ELF-1 (cell line): ENCODE data around the gene MMAA.
A peak's percentile ranks its signal among the peaks of the same experiment; 100 is the strongest.
"Not testable (repeated sequence)": the region's sequence is repeated elsewhere in the genome, so short reads cannot be mapped to it uniquely, and the experiment has no call there.

ENCODE experiments used
- DNase-seq: peaks from one replicate; pipeline ENCODE4 v3.0.0-alpha.2; 2016; ENCODE audit warnings: low read depth, low spot score

MMAA gene

GRCh38 chr4:145635117-145635516, 15.9 kb downstream of the MMAA start:
- no peak for DNase-seq

GRCh38 chr4:145635630-145636029, 16.4 kb downstream of the MMAA start:
- no peak for DNase-seq

GRCh38 chr4:145639186-145639698, 20.1 kb downstream of the MMAA start:
- DNase-seq, result no peak

- not testable (repeated sequence) for DNase-seq
These were observed 21.1 kb downstream of the MMAA start for GRCh38 chr4:145640236-145640635.

- DNase-seq, result no peak
These were observed 24.1 kb downstream of the MMAA start for GRCh38 chr4:145643295-145643694.

GRCh38 chr4:145644699-145645098, 25.5 kb downstream of the MMAA start:
- no peak for DNase-seq

GRCh38 chr4:145656156-145656555, 37.0 kb downstream of the MMAA start:
- no peak for DNase-seq

GRCh38 chr4:145660064-145660463, 40.9 kb downstream of the MMAA start:
- no peak for DNase-seq

GRCh38 chr4:145663194-145663593, 44.0 kb downstream of the MMAA start:
- no peak for DNase-seq

- DNase-seq, result no peak
These were observed 46.6 kb downstream of the MMAA start for GRCh38 chr4:145665773-145666172.

GRCh38 chr4:145670422-145670821, 51.2 kb downstream of the MMAA start:
- no peak for DNase-seq

- DNase-seq, result peak; percentile 27
These were observed 60.3 kb downstream of the MMAA start for GRCh38 chr4:145679520-145679919.

- no peak for DNase-seq
These were observed 60.8 kb downstream of the MMAA start, which contains the start of gene C4orf51 for GRCh38 chr4:145679991-145680455. C4orf51 (plus strand) TSS chr4:145680146; CDS start chr4:145680204, 58 bp downstream.

- no peak for DNase-seq
These were observed 61.7 kb downstream of the MMAA start for GRCh38 chr4:145680902-145681301.

- no peak for DNase-seq
These were observed 62.3 kb downstream of the MMAA start for GRCh38 chr4:145681518-145681917.

GRCh38 chr4:145681956-145682355, 62.8 kb downstream of the MMAA start:
- no peak for DNase-seq

GRCh38 chr4:145686991-145687390, 67.8 kb downstream of the MMAA start:
- DNase-seq, result no peak

GRCh38 chr4:145690610-145691009, 71.4 kb downstream of the MMAA start:
- DNase-seq, result no peak

- DNase-seq, result not testable (repeated sequence)
These were observed 72.2 kb downstream of the MMAA start for GRCh38 chr4:145691416-145691815.

- DNase-seq, result no peak
These were observed 75.7 kb downstream of the MMAA start for GRCh38 chr4:145694929-145695328.

GRCh38 chr4:145697332-145697731, 78.1 kb downstream of the MMAA start:
- DNase-seq, result no peak

GRCh38 chr4:145698507-145698906, 79.3 kb downstream of the MMAA start:
- DNase-seq, result peak; percentile 49

- DNase-seq, result peak; percentile 73
These were observed 84.8 kb downstream of the MMAA start for GRCh38 chr4:145703850-145704497.

GRCh38 chr4:145709336-145709735, 90.2 kb downstream of the MMAA start:
- DNase-seq, result no peak
